Measurements from ENCODE around the gene CD19.

GRCh38 chr16:28898942-28899341 is 32.8 kb upstream of the CD19 start:
- TF ChIP-seq, protein P1, sequence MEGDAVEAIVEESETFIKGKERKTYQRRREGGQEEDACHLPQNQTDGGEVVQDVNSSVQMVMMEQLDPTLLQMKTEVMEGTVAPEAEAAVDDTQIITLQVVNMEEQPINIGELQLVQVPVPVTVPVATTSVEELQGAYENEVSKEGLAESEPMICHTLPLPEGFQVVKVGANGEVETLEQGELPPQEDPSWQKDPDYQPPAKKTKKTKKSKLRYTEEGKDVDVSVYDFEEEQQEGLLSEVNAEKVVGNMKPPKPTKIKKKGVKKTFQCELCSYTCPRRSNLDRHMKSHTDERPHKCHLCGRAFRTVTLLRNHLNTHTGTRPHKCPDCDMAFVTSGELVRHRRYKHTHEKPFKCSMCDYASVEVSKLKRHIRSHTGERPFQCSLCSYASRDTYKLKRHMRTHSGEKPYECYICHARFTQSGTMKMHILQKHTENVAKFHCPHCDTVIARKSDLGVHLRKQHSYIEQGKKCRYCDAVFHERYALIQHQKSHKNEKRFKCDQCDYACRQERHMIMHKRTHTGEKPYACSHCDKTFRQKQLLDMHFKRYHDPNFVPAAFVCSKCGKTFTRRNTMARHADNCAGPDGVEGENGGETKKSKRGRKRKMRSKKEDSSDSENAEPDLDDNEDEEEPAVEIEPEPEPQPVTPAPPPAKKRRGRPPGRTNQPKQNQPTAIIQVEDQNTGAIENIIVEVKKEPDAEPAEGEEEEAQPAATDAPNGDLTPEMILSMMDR (IDR thresholded peaks at IDR 0.05): no peak
- no peak for TF ChIP-seq POLR2AphosphoS5 (IDR thresholded peaks at IDR 0.05; ENCODE audit: low read depth, low read length)
- TF ChIP-seq, protein P2, sequence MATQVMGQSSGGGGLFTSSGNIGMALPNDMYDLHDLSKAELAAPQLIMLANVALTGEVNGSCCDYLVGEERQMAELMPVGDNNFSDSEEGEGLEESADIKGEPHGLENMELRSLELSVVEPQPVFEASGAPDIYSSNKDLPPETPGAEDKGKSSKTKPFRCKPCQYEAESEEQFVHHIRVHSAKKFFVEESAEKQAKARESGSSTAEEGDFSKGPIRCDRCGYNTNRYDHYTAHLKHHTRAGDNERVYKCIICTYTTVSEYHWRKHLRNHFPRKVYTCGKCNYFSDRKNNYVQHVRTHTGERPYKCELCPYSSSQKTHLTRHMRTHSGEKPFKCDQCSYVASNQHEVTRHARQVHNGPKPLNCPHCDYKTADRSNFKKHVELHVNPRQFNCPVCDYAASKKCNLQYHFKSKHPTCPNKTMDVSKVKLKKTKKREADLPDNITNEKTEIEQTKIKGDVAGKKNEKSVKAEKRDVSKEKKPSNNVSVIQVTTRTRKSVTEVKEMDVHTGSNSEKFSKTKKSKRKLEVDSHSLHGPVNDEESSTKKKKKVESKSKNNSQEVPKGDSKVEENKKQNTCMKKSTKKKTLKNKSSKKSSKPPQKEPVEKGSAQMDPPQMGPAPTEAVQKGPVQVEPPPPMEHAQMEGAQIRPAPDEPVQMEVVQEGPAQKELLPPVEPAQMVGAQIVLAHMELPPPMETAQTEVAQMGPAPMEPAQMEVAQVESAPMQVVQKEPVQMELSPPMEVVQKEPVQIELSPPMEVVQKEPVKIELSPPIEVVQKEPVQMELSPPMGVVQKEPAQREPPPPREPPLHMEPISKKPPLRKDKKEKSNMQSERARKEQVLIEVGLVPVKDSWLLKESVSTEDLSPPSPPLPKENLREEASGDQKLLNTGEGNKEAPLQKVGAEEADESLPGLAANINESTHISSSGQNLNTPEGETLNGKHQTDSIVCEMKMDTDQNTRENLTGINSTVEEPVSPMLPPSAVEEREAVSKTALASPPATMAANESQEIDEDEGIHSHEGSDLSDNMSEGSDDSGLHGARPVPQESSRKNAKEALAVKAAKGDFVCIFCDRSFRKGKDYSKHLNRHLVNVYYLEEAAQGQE (IDR thresholded peaks at IDR 0.05; ENCODE audit: insufficient read depth in 1 of 2, low read depth in 2 of 2, low read length in 1 of 2): no peak
